ENCODE measurements around the gene CYTH4.

The CYTH4 gene

GRCh38 chr22:37251836-37252235 is 30.5 kb upstream of the CYTH4 start:
- DNase-seq: peak; percentile 18

- peak; percentile 14 for DNase-seq
These were observed 29.1 kb upstream of the CYTH4 start for GRCh38 chr22:37253126-37253660.

GRCh38 chr22:37254209-37254866 is 28.0 kb upstream of the CYTH4 start:
- peak; percentile 19 for DNase-seq

GRCh38 chr22:37254867-37255233 is 27.5 kb upstream of the CYTH4 start:
- DNase-seq: no peak

- DNase-seq: no peak
These were observed 26.7 kb upstream of the CYTH4 start for GRCh38 chr22:37255558-37256006.

- DNase-seq: peak; percentile 23
These were observed 26.1 kb upstream of the CYTH4 start for GRCh38 chr22:37256075-37256726.

- DNase-seq: peak; percentile 7
These were observed 24.1 kb upstream of the CYTH4 start for GRCh38 chr22:37258005-37258752.

GRCh38 chr22:37258753-37259401 is 23.4 kb upstream of the CYTH4 start:
- peak; percentile 20 for DNase-seq

GRCh38 chr22:37259540-37260029 is 22.7 kb upstream of the CYTH4 start:
- DNase-seq: peak; percentile 33

GRCh38 chr22:37260155-37260795 is 22.0 kb upstream of the CYTH4 start:
- DNase-seq: no peak

- DNase-seq: peak; percentile 77
These were observed 21.4 kb upstream of the CYTH4 start for GRCh38 chr22:37260901-37261336.

GRCh38 chr22:37262346-37262745 is 20.0 kb upstream of the CYTH4 start:
- DNase-seq: peak; percentile 19

GRCh38 chr22:37263966-37264887 is 18.1 kb upstream of the CYTH4 start:
- no peak for DNase-seq

GRCh38 chr22:37266581-37267134 is 15.7 kb upstream of the CYTH4 start:
- DNase-seq: no peak

- peak; percentile 86 for DNase-seq
These were observed 15.1 kb upstream of the CYTH4 start for GRCh38 chr22:37267135-37267587.

GRCh38 chr22:37267661-37268413 is 14.5 kb upstream of the CYTH4 start:
- no peak for DNase-seq

- DNase-seq: no peak
These were observed 12.2 kb upstream of the CYTH4 start for GRCh38 chr22:37269936-37270678.

- DNase-seq: no peak
These were observed 11.2 kb upstream of the CYTH4 start for GRCh38 chr22:37270928-37271650.
